ENCODE measurements around the gene PSAPL1.

GRCh38 chr4:7432531-7433375 lies 2.0 kb downstream of the PSAPL1 start:
- TF ChIP-seq CTCF (IDR thresholded peaks at IDR 0.05; ENCODE audit: poor library complexity, severe bottlenecking): no peak
- TF ChIP-seq EP300 (conservative IDR thresholded peaks at IDR 0.05; ENCODE audit: poor library complexity, severe bottlenecking): no peak
- no peak for TF ChIP-seq EZH2 (IDR thresholded peaks at IDR 0.05; ENCODE audit: borderline replicate concordance, insufficient read depth, low read length, poor library complexity, severe bottlenecking)
- no peak for TF ChIP-seq POLR2AphosphoS5 (IDR thresholded peaks at IDR 0.05)
- TF ChIP-seq MXI1 (conservative IDR thresholded peaks at IDR 0.05; ENCODE audit: poor library complexity, severe bottlenecking): no peak
- no peak for TF ChIP-seq RAD21 (conservative IDR thresholded peaks at IDR 0.05)
- TF ChIP-seq SMC3 (conservative IDR thresholded peaks at IDR 0.05; ENCODE audit: poor library complexity): no peak
- TF ChIP-seq REST (IDR thresholded peaks at IDR 0.05; ENCODE audit: borderline replicate concordance): no peak
- no peak for TF ChIP-seq TAF1 (IDR thresholded peaks at IDR 0.05; ENCODE audit: low read depth)
